DOHH2 (cell line): Measurements from ENCODE around the gene IGF1R.

Source experiments
- H3F3A ChIP-seq: fragments of 200-600 bp; sonication (generic), shearing (Covaris generic); 2 replicates; pipeline ENCODE4 v1.6.0; 2016; ENCODE audit warnings: antibody characterized with exemption, mild to moderate bottlenecking; ENCODE audit not compliant: control insufficient read depth, insufficient read depth
- H3K27ac ChIP-seq: fragments of 200-600 bp; sonication (generic); 2 replicates; pipeline ENCODE4 v1.5.1; 2014; ENCODE audit warnings: low read depth, mild to moderate bottlenecking, low read length, moderate library complexity
- H3K27me3 ChIP-seq: fragments of 200-600 bp; sonication (generic); 2 replicates; pipeline ENCODE4 v1.6.1; 2014; ENCODE audit warnings: mild to moderate bottlenecking, low read length, mixed read lengths; ENCODE audit not compliant: control insufficient read depth
- H3K36me3 ChIP-seq: fragments of 200-600 bp; sonication (generic); 2 replicates; pipeline ENCODE4 v1.6.1; 2014; ENCODE audit warnings: mild to moderate bottlenecking, low read length, moderate library complexity, mixed read lengths; ENCODE audit not compliant: control insufficient read depth
- H3K4me1 ChIP-seq: fragments of 200-600 bp; sonication (generic); 2 replicates; pipeline ENCODE4 v1.6.1; 2014; ENCODE audit warnings: mild to moderate bottlenecking, low read length, mixed read lengths; ENCODE audit not compliant: control insufficient read depth
- H3K4me2 ChIP-seq: fragments of 200-600 bp; sonication (generic); 2 replicates; pipeline ENCODE4 v1.6.0; 2014; ENCODE audit warnings: mild to moderate bottlenecking, low read length, moderate library complexity
- H3K4me3 ChIP-seq: fragments of 200-600 bp; sonication (generic); 2 replicates; pipeline ENCODE4 v1.5.1; 2014; ENCODE audit warnings: mild to moderate bottlenecking, low read length, mixed read lengths
- H3K79me2 ChIP-seq: fragments of 200-600 bp; sonication (generic); 2 replicates; pipeline ENCODE4 v1.6.1; 2014; ENCODE audit warnings: mild to moderate bottlenecking, low read length, mixed read lengths; ENCODE audit not compliant: control insufficient read depth
- H3K9me2 ChIP-seq: fragments of 200-600 bp; sonication (generic); replicated peaks from 2 replicates; pipeline ENCODE4 v1.6.1; 2014; ENCODE audit warnings: mild to moderate bottlenecking, low read length, mixed read lengths; ENCODE audit not compliant: control insufficient read depth
- H3K9me3 ChIP-seq: fragments of 200-600 bp; sonication (generic); 2 replicates; pipeline ENCODE4 v1.6.1; 2014; ENCODE audit warnings: antibody characterized with exemption, low read length, mixed read lengths; ENCODE audit not compliant: control insufficient read depth, insufficient read depth
- H4K20me1 ChIP-seq: fragments of 200-600 bp; sonication (generic); 2 replicates; pipeline ENCODE4 v1.6.0; 2014; ENCODE audit warnings: low read depth, mild to moderate bottlenecking, antibody characterized with exemption, low read length, moderate library complexity; ENCODE audit not compliant: control insufficient read depth, insufficient read depth
- EZH2phosphoT487 ChIP-seq: fragments of 200-600 bp; sonication (generic); IDR thresholded peaks from 2 replicates; pipeline ENCODE4 v1.6.1; 2017; ENCODE audit warnings: borderline replicate concordance, mild to moderate bottlenecking, antibody characterized with exemption, low read length, moderate library complexity, mixed read lengths
- TF ChIP-seq, protein P1 (sequence below): fragments of 200-600 bp; sonication (generic); IDR thresholded peaks from one replicate; pipeline ENCODE4 v1.5.1; 2014; ENCODE audit warnings: antibody characterized with exemption, mild to moderate bottlenecking, low read depth, low read length; ENCODE audit not compliant: poor library complexity, severe bottlenecking

The IGF1R gene

DNA sequence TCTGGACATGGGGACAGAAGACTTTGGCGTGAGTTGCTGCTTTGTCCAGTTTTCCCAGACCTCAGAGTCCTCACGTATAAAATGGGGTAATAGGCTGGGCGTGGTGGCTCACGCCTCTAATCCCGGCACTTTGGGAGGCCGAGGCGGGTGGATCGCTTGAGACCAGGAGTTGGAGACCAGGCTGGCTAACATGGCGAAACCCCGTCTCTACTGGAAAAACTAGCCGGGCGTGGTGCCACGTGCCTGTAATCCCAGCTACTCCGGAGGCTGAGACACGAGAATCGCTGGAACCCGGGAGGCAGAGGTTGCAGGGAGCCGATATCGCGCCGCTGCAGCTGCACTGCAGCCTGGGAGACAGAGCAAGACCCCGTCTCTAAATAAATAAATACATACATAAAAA, 22.7 kb upstream of the IGF1R start:
- Histone ChIP-seq H3K36me3 (no peaks in the 10 kb centered on the region), H3K27ac (no peak overlapping the region), H3K9me2 (no peaks in the 10 kb centered on the region), H3K79me2 (no peaks in the 10 kb centered on the region), H3F3A (no peaks in the 10 kb centered on the region), H4K20me1 (no peaks in the 10 kb centered on the region), H3K4me2 (no peak overlapping the region), H3K4me3 (no peak overlapping the region), H3K9me3 (no peaks in the 10 kb centered on the region), H3K4me1 (no peaks in the 10 kb centered on the region), H3K27me3 (peaks cover 3% of the 10 kb centered on the region; the same call in 1 of the 2 replicates)
- no peak for TF ChIP-seq EZH2phosphoT487
- TF ChIP-seq, protein P1, sequence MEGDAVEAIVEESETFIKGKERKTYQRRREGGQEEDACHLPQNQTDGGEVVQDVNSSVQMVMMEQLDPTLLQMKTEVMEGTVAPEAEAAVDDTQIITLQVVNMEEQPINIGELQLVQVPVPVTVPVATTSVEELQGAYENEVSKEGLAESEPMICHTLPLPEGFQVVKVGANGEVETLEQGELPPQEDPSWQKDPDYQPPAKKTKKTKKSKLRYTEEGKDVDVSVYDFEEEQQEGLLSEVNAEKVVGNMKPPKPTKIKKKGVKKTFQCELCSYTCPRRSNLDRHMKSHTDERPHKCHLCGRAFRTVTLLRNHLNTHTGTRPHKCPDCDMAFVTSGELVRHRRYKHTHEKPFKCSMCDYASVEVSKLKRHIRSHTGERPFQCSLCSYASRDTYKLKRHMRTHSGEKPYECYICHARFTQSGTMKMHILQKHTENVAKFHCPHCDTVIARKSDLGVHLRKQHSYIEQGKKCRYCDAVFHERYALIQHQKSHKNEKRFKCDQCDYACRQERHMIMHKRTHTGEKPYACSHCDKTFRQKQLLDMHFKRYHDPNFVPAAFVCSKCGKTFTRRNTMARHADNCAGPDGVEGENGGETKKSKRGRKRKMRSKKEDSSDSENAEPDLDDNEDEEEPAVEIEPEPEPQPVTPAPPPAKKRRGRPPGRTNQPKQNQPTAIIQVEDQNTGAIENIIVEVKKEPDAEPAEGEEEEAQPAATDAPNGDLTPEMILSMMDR, result no peak

DNA sequence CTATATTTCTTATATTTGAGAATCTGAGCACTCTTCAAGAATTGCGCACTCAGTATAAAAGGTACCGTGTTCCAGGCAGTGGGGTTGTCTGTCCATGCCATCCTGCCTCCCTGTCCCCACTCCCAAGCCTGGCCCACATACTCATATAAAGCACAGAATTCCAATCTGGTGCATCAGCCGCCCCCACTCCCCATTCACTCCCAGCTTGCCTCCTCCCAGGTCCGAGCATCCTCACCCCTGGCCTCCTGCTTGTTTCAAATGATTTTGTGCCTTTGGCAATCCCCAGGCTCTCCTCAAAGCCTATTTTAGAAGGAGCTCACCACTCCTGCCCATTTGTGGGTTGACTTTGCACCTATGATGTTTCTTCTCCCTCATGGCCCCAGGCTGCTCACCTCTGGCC, 22.2 kb upstream of the IGF1R start:
- Histone ChIP-seq H3K9me2 (no peaks in the 10 kb centered on the region), H3K27ac (no peak overlapping the region), H3K4me2 (no peak overlapping the region), H4K20me1 (no peaks in the 10 kb centered on the region), H3K27me3 (peaks cover 3% of the 10 kb centered on the region; the same call in 1 of the 2 replicates), H3K4me1 (no peaks in the 10 kb centered on the region), H3K9me3 (no peaks in the 10 kb centered on the region), H3K79me2 (no peaks in the 10 kb centered on the region), H3F3A (no peaks in the 10 kb centered on the region), H3K4me3 (no peak overlapping the region), H3K36me3 (no peaks in the 10 kb centered on the region)
- TF ChIP-seq, protein P1, result no peak
- no peak for TF ChIP-seq EZH2phosphoT487

DNA sequence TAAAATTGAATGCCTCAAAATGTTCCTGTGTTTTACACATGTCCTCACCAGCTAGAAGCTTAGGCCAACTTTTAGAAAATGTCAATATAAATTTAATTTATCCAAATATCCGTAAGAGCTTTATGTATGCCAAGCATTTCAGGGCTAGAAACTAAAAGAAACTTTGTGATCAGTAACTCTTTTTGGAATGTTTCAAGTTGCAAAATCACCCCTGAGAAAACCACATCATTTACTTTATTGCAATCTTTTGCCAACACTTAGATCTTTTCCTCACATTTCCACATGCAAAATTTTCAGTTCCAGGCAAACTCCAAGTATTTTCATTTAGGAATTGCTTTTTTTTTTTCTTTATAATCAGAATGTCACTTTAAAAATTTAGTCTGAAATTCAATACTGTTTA, 20.1 kb upstream of the IGF1R start:
- Histone ChIP-seq H3K9me2 (no peaks in the 10 kb centered on the region), H3K9me3 (no peaks in the 10 kb centered on the region), H3K4me2 (no peak overlapping the region), H3K79me2 (no peaks in the 10 kb centered on the region), H4K20me1 (no peaks in the 10 kb centered on the region), H3K36me3 (no peaks in the 10 kb centered on the region), H3K27me3 (peaks cover 3% of the 10 kb centered on the region; the same call in 1 of the 2 replicates), H3K4me1 (no peaks in the 10 kb centered on the region), H3K27ac (no peak overlapping the region), H3F3A (no peaks in the 10 kb centered on the region), H3K4me3 (no peak overlapping the region)
- TF ChIP-seq EZH2phosphoT487, result no peak
- TF ChIP-seq, protein P1, result no peak
